Renal cortex interstitium (tissue), 11 donors: ENCODE results near the gene TMEM183A. TPM values are rescaled to one million over a fixed set of nuclear protein-coding genes. Genes with fewer than 3 reads are reported as not detected.
A peak's percentile ranks its signal among the peaks of the same experiment; 100 is the strongest.
"Not testable (repeated sequence)": the region's sequence is repeated elsewhere in the genome, so short reads cannot be mapped to it uniquely, and the experiment has no call there.

Experiments used
- DNase-seq, 11 donors: peaks; one replicate each; pipeline ENCODE4 v3.0.0-alpha.2; 2013; ENCODE audit warnings: low read depth in 9 of 11, low spot score in 4 of 11; ENCODE audit errors: extremely low read depth in 1 of 11
- polyA plus RNA-seq, 3 donors: library from polyadenylated mRNA; unstranded; fragments of 120-200 nt; gene quantifications; one replicate each; pipeline ENCODE4 v1.2.1, GENCODE V29; 2013; ENCODE audit not compliant: insufficient read length in 3 of 3

TMEM183A gene
- polyA plus RNA-seq, 3 donors = 74.8 to 81.9 (median 75.7) TPM

- DNase-seq = no peak
These were observed 32.3 kb upstream of the TMEM183A start for GRCh38 chr1:202974856-202975255.

- no peak for DNase-seq
These were observed 30.5 kb upstream of the TMEM183A start for GRCh38 chr1:202976633-202977032.

- no peak for DNase-seq
These were observed 27.7 kb upstream of the TMEM183A start for GRCh38 chr1:202979459-202979858.

- DNase-seq = no peak
These were observed 25.2 kb upstream of the TMEM183A start for GRCh38 chr1:202981939-202982338.

GRCh38 chr1:202982715-202983430 lies 24.3 kb upstream of the TMEM183A start:
- no peak for DNase-seq

- DNase-seq = not testable (repeated sequence)
These were observed 21.1 kb upstream of the TMEM183A start for GRCh38 chr1:202986120-202986519.

GRCh38 chr1:202987255-202987654 lies 19.9 kb upstream of the TMEM183A start:
- no peak for DNase-seq

- DNase-seq = no peak
These were observed 19.1 kb upstream of the TMEM183A start for GRCh38 chr1:202987922-202988583.

- no peak for DNase-seq
These were observed 17.3 kb upstream of the TMEM183A start for GRCh38 chr1:202989879-202990278.

- DNase-seq = no peak
These were observed 16.1 kb upstream of the TMEM183A start for GRCh38 chr1:202991112-202991511.

- DNase-seq = no peak
These were observed 12.4 kb upstream of the TMEM183A start for GRCh38 chr1:202994756-202995155.

GRCh38 chr1:202998836-202999750 lies 8.1 kb upstream of the TMEM183A start:
- peak in 9 of 11 donors; percentile 28 to 67 (median 37) for DNase-seq

GRCh38 chr1:203000217-203000944 lies 6.8 kb upstream of the TMEM183A start:
- no peak for DNase-seq

GRCh38 chr1:203001986-203002385 lies 5.2 kb upstream of the TMEM183A start:
- DNase-seq = no peak

GRCh38 chr1:203002951-203003350 lies 4.2 kb upstream of the TMEM183A start:
- no peak for DNase-seq

- not testable (repeated sequence) for DNase-seq
These were observed 1.6 kb upstream of the TMEM183A start for GRCh38 chr1:203005395-203006142.

- DNase-seq = no peak
These were observed 2.0 kb downstream of the TMEM183A start for GRCh38 chr1:203009185-203009584.

GRCh38 chr1:203011582-203011981 lies 4.4 kb downstream of the TMEM183A start:
- no peak for DNase-seq
